Activated T-helper 1 cell treated with anti-CD3 and anti-CD28 coated beads, Interleukin-2, amount 50 U/mL, for 16 hours (primary cell): ENCODE data around the gene C19orf47.

Experiments
- DNase-seq, 2 donors: peaks; one replicate each; pipeline ENCODE4 v3.0.0-alpha.2; 2020; ENCODE audit warnings: low read depth in 1 of 2, low spot score in 1 of 2

C19orf47 gene

GRCh38 chr19:40348125-40348913 lies at the start of gene C19orf47, which contains the start of gene PLD3:
Gene C19orf47, minus strand, starts transcription at chr19:40348397. Its CDS starts 6,540 bp downstream, at chr19:40341857.
Gene PLD3, plus strand, starts transcription at chr19:40348695. Its CDS starts 17,789 bp downstream, at chr19:40366484.
- peak; percentile 95 to 98 for DNase-seq

- no peak for DNase-seq
These were observed 49.3 kb upstream of the C19orf47 start for GRCh38 chr19:40397568-40397906.

- no peak for DNase-seq
These were observed 48.8 kb upstream of the C19orf47 start for GRCh38 chr19:40396886-40397567.

GRCh38 chr19:40395956-40396355 lies 47.8 kb upstream of the C19orf47 start:
- DNase-seq = no peak

GRCh38 chr19:40394816-40395210 lies 46.6 kb upstream of the C19orf47 start:
- DNase-seq = no peak

GRCh38 chr19:40393894-40394815 lies 46.0 kb upstream of the C19orf47 start:
- no peak for DNase-seq

GRCh38 chr19:40392894-40393517 lies 44.8 kb upstream of the C19orf47 start:
- DNase-seq = no peak

GRCh38 chr19:40392123-40392522 lies 43.9 kb upstream of the C19orf47 start:
- DNase-seq = no peak

- no peak for DNase-seq
These were observed 42.0 kb upstream of the C19orf47 start, which contains the start of gene HIPK4 for GRCh38 chr19:40390084-40390742. Gene HIPK4, minus strand, starts transcription at chr19:40390181. Its CDS starts 279 bp downstream, at chr19:40389902.

GRCh38 chr19:40389404-40390083 lies 41.3 kb upstream of the C19orf47 start:
- DNase-seq = no peak

- no peak for DNase-seq
These were observed 40.3 kb upstream of the C19orf47 start for GRCh38 chr19:40388481-40388880.

GRCh38 chr19:40387155-40387554 lies 39.0 kb upstream of the C19orf47 start:
- no peak for DNase-seq

- DNase-seq = no peak
These were observed 35.6 kb upstream of the C19orf47 start for GRCh38 chr19:40383668-40384248.

- DNase-seq = no peak
These were observed 33.1 kb upstream of the C19orf47 start for GRCh38 chr19:40381321-40381720.

- no peak for DNase-seq
These were observed 32.2 kb upstream of the C19orf47 start for GRCh38 chr19:40380199-40381037.

- DNase-seq = no peak
These were observed 31.4 kb upstream of the C19orf47 start for GRCh38 chr19:40379446-40380198.

- no peak for DNase-seq
These were observed 30.3 kb upstream of the C19orf47 start for GRCh38 chr19:40378509-40378908.

GRCh38 chr19:40377876-40378385 lies 29.7 kb upstream of the C19orf47 start:
- DNase-seq = no peak
